DLD1 (cell line): ENCODE measurements around the gene SLC26A1.
"Not testable (repeated sequence)": the region's sequence is repeated elsewhere in the genome, so short reads cannot be mapped to it uniquely, and the experiment has no call there.

Experiments
- in situ Hi-C: cut with HindIII; loops from 2 replicates; pipeline ENCODE4 v1.10.0; 2017; ENCODE audit warnings: low sequenced_read_pairs

SLC26A1 gene

DNA sequence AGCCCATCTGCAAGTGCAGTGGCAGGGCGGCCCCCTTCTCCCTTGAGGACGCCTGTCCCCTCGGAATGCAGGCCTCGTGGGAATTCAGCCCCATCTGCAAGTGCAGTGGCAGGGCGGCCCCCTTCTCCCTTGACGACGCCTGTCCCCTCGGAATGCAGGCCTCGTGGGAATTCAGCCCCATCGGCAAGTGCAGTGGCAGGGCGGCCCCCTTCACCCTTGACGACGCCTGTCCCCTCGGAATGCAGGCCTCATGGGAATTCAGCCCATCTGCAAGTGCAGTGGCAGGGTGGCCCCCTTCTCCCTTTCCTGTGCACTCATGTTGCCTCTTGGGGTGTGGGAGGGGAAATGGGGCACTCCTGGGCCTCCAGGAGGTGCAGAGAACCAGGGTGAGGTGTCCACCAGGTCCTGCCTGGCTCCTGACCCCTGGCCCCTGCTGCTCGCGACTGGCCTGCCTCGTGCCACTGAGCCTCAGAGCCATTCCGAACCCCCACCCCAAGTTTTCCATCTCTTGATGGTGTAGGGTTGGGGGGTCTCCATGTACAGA, 6.8 kb upstream of the SLC26A1 start:
- in situ Hi-C loops = no loop called here

DNA sequence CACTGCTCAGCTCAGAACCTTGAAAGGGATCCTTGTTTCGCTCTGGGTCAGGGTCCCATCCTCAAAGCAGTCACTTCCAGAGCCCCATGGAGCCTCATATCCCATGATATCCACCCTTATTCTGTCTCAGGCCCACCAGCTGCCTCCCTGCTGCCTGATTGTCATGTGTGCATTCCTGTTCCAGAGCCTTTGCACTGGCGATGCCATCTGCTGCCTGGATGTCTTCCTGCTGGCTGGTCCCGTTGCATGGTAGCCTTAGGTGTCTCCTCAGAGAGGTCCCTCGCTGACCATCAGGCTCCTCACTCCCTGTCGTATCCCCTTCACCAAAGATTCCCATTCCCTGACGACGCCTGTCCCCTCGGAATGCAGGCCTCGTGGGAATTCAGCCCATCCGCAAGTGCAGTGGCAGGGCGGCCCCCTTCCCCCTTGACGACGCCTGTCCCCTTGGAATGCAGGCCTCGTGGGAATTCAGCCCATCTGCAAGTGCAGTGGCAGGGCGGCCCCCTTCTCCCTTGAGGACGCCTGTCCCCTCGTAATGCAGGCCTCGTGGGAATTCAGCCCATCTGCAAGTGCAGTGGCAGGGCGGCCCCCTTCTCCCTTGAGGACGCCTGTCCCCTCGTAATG, 6.1 kb upstream of the SLC26A1 start:
- in situ Hi-C loops = not testable (repeated sequence)

DNA sequence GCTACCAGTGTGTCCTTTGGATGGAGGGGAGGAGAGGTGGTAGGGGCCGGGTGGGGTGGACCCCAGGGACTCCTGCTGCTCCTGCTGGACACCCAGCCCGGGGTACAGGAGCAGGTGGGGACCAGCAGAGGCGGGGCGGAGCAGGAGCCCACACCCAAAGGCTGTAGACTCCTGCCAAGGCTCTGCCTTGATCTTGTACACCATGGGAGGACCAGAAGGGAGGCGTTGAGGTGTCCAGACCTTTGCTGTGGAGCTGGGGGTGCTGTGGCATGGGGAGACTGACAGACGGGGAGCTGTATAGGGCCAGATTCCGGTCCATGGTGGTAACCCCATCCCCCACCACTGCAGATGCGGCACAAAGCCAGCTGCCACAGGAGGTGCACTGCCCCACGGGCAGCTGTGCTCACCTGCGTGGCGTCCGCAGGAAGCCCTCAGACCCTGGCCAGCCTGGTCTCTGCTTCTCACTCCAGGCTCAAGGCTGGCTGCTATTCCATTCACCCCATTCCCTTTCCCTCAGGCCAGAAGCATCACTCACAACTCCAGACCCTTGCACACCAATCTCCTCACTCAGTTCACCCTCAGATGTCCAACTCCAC, 5.0 kb upstream of the SLC26A1 start:
- in situ Hi-C loops = no loop called here

DNA sequence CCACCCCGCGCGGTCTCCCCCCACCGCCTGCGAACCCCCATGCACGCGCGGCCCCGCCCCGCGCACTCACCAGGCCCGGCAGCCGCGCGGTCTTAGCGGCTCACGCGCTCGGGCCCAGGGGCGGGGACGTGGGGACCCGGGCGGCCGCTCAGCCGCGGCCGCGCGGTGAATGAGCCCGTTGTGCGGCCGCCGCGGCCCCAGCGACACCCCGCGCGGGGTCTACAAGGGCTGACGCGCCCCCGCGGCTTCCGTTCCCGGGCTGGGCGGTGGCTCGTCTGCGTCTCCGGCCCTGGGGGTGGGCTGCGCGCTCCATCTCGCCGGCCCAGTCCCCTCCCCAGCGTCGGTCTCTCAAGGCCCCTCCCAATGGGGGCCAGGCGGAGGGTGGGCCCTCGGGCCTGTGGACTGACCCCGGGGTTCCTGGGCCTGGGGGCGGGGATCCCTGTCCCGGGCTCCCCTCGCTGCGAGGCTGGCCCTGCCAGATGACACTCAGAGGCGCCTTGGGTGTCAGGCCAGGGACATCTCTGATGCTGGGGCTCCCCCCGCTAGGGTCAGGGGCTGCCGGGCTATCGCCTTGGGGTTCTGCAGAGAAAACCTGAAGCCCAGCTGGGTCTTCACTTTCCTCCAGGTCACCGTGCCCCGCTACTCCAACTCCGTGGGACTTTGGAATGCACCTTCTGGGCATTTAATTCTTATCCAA, 4.3 kb upstream of the SLC26A1 start:
- in situ Hi-C loops = no loop called here

DNA sequence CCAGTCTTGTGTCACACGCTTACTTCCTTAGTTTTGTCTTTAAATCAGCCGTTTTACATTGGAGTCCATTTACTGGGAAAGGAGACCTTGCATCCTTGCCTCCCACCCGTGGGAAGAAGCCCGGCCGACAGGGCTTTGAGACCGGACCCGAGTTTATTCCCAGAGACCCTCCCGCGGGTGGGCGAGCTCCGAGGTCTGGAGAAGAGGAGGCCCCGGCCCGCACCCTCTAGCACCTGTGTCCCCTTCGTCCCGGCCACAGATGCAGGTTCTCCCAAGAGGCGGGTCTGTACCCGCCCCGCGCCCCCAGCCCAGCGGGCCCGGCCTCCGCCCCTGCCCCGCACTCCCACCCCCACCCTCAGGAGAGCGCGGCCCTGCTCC, 3.8 kb upstream of the SLC26A1 start:
- in situ Hi-C loops = no loop called here

DNA sequence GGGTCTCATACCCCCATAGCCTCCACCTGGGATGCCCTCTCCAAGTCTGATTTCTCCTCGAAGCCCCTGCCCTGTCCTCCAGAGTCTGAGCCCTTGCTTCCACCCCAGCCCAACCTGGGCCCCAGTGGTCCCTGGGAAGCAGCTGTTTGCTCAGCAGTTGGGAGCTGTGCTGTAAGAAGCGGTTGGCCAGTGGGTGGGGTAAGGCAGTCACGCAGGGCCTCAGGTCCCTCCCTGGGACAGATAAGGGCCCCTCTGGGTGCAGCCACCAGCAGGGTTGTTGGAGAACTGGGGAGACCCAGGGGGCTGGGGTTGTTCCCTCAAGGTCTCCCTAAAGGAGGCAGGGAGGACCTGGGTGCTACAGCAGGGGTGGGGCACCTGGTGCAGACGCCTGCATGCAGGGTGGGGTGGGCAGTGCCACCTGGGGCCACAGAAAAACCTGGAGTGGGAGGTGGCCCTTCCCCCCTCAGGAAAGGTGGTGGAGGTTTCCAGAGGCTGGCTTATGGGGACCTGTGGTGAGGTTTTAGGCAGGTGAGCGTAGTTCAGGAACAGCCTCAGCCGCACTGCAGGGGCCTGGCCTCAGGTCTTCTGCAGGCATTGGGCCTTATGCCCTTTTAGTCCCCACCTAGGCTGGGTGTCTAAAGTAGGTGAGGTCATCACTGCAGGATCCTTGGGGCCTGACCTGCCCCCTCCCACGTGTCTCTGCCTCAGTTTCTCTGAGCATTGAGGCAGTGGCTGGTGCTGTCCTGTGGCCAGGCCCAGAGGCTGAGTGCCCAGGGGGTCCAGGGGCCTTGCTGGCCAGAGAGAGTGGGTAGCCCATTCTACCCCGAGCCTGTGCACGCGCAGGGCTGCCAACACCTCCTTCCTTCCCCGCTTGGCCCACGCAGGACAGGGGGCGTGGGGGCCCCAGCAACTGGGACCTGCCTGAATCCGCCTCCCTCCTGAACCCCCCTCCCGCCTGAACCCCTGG, 3.1 kb upstream of the SLC26A1 start:
- in situ Hi-C loops = no loop called here

DNA sequence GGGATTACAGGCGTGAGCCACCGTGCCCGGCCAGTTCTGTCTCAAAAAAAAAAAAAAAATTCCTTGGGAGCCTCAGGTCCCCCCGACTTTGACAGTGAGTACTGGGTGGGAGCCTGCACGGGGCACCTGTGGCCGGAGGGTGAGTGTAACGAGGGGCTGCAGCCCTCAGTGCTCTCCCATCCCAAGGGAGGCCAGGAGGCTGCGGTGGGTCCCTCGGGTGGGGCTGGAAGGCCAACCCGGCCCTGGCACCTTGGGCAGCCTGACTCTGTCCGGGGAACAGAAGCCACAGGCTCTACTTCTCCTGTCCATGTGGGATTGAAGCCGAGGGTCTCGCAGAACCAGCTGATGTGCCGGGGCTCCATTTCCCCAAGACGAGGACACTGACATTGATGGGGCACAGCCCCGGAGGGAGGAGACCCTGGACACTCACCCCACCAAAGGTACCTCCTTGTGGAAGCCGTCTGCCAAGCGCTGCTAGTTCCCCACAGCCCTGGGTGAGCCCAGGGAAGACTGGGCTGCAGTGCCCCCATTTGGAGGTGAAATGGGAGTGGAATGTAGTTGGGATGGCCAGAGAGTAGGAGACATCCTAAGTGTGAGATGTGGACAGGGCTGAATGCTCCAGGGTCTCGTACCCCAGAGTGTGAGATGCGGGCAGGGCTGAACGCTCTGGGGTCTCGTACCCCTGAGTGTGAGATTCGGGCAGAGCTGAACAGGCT, 2.3 kb upstream of the SLC26A1 start:
- in situ Hi-C loops = no loop called here

DNA sequence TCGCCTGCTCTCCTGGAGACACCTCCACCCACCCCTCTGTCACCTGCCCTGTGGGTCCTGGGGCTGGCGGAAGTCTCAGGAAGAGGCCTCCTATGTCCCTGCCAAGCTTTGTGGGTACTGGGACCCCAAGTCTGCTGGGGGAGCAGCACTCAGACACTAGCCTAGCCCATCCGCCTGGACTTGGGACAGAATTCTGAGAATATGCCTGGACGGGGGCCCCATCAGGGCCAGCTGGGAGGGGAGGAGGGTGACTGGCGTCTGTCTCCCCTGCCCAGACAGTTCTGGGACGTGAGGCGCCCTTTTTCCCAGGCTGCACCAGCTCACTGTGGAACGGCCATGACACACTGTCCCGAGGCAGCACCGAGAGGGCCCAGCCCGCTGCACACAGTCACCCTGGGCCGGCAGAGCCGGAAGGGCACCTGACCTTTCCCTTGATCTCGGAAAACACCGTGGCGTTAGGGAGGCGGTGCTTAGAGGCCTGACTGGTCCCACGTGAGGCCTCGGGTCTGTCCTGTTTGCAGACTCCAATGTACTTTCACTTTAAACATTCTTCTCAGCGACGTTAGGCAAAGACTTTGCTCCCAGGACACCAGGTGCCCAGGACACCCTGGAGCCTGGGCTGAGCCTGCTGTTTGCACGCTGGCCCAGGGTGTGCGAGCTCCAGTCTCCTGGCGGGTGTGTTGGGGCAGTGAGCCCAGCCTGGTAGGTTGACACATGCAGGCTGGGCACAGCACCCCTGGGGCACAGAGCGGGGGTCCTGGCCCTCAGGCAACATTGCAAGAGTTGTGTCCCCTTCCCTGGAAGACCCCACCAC, 700 bp downstream of the SLC26A1 start:
- in situ Hi-C loops = no loop called here

DNA sequence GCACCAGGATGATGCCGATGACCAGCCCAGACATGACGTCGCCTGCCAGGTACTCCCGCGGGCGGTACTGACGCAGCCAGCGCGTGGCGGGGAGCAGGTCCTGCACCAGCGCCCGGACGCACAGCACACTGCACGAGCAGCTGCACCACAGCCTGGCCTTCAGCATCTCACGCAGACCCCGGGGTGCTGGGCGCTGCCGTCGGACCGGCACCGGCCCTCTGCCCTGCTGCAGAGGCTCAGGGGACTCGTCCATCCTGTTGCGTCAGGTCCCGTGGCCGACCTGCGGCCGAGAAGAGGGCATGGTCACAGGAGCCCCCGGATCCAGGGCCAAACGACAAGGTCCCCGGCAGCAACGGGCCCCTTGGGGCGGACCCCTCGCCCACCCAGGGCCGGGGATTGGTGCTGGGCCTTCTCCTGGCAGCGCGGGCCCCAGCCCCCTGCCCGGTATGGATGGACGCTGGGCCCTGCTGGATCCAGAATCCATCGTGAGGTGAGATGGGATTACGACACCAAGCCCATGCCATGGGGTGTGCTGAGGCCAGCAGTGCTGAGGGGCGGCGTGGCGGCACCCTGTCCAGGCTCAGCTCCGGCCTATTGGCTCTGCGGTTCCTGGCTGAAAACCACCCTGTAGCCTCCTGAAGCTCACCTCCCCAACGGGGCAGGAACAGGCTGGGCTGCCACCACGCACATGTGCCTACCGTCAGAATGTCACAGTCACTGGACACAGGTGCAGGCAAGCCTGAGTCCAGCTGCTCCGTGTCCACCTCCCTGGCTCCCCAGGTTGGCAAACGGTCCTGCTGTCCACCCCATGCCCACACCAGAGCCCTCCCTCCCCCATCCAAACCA, 1.5 kb downstream of the SLC26A1 start:
- in situ Hi-C loops = no loop called here

DNA sequence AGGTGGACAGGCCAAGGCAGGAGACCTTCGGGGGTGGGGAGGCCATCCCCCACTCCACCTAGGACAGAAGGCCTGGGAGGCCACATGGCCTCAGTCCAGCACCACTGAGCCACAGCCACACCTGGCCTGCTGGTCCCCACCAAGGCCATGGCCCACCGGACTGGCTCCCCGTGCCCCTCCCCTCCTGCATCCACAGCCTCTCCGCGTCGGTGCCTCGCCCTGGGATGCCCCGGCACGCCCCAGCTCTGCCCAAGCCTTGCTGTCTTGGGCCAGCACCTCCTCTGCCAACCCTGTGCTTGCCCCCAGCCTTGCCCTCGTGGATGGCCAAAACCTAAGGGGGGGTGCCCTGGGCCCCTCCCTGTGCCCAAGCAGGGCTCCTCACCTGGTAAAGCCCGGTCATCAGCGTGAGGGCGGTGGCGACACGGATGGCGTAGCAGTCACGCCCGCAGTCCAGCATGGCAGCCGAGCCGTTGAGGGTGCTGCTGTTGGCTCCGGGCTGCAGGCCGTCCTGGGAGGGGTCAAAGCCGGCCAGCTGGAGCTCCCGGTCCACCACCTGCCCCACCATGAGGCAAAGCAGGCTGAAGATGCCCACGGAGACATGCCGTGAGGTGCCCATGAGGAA, 2.3 kb downstream of the SLC26A1 start:
- in situ Hi-C loops = no loop called here

DNA sequence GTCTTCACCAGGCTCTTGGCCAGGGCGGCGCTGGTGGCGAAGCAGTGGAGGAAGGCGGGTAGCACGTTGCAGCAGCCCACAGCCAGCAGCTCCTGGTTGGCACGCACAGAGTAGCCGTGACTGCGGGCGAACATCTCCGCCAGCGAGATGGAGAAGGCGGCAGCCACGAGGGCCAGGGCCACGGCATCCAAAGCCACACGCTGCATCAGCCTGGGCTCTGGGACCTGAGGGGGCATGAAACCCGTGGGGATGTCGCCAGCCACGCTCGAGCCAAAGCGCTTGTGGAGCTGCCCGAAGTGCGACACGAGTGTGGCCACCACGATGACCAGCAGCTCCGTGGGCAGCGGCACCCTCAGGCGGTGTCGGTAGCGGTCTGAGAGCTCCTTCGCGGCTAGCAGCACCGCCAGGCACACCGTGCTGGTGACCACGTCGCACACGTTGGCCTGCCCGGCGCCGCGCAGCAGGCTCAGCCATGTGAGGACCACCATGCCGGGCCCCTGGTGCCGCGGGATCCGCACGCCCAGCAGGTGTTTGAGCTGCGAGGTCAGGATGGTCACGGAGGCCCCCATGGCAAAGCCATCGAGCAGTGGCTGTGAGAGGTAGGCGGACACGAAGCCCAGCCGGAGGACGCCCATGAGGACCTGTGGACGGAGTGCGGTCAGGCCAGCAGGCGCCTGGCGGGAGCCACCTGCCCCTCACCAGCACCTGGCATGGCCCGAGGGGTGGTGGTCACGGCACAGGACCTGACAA, 3.3 kb downstream of the SLC26A1 start:
- in situ Hi-C loops = no loop called here

DNA sequence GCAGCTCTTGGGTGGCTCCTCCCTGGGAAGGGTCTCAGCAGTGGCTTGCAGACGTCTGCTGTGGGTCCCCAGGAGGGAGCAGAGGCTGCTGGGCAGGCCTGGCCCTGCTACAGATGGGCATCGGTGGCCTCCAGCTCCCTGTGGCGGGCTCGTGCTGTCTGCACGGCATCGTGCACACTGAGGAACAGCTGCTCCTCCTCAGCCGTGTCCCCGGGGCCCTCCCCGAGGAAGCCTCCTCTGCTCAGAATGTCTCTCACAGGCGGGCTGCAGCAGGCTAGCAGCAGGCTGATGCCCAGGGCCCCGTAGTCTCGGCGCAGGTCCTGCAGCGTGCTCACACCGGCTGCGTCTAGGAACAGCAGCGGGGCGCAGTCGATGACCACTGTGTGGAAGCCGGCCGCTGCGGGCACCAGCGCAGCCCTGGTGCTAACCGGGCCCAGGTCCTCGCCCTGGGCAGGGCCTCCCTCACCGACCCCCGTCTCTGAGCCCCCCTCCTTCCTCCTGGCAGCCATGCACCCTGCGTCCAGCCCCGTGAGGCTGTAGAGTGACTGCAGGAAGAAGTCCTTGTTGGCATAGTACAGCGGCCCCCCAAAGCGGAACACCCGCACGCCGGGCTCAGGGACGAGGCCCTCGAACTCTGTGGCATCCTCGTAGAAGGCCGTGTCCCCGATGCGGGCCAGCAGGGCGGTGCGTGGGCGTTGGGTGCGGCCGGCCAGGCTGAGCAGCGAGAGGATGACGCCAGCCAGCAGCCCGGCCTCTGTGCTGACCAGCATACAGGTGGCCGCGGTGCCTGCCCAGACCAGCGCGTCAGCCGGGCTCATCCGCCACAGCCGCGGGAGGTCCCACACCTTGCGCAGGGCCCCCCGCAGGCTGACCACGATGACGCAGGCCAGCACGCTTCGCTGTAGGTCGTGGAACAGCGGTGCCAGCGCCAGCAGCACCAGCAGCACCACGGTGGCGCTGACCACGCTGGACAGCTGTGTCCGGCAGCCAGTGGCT, 4.2 kb downstream of the SLC26A1 start:
- in situ Hi-C loops = no loop called here

DNA sequence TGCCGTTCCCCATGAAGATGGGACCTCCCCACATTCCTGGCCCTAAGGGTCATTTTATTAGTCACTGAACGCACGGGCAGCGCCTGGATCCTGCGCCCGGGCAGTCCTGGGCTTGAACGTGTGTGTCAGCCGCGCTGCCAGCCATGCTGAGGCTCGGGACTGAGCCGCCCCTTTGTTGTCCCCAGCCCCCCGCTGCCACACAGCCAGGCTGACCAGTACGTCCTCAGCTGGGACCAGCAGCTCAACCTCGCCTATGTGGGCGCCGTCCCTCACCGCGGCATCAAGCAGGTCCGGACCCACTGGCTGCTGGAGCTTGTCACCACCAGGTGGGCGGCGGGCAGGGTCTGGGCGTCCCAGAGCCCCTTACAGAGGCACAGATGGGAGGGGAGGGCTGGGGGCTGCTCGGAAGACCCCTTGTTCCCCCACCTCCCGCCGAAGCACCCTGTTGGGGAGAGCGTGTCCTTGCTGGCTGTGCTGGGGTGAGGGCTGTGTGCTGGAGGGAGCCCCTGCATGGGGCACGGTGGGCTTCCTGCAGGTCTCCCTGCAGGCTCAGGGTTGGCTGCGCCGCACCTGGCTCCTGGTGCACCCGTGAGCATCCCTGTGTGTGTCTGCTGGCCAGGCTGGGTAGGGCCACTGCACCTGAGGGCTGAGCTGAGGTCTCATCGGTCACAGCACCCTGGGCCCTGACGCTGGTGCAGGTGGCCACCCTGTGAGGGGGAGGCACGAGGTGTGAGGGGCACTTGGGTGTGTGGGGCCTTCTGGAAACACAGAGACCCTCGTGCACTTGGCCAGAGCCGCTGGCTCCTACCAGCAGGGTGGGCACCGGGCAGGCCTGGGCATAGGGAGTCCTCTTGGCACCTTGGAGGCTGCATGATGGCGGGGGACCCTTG, 5.3 kb downstream of the SLC26A1 start:
- in situ Hi-C loops = no loop called here

DNA sequence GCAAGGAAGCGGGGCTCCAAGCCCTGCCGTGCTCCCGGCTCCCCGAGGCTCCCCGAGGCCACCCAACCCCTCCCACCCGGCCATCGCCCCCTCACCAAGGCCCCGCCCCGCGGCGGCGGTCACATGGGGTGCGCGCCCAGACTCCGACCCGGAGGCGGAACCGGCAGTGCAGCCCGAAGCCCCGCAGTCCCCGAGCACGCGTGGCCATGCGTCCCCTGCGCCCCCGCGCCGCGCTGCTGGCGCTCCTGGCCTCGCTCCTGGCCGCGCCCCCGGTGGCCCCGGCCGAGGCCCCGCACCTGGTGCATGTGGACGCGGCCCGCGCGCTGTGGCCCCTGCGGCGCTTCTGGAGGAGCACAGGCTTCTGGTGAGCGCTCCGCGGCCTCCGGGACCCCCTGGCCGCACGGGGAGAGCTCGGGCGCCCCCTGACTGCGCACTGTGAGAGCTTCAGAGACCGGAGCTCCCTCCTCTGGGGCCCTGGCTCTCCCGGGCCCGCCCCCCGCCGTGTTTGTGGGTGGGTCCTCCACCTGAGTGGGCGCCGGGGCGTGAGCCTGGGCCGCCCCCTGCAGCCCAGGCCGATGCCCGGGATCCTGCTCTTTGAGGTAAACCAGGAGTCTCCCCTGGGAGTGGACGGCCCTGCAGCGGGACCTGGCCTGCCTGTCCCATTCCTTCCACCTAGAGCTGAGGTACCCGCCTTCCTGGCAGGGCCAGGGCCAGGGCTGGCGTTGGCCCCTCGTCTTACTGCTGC, 6.2 kb downstream of the SLC26A1 start, which contains the start of gene IDUA:
Gene IDUA (plus strand): TSS at position 166 of the 745 bp plus-strand sequence. CDS start 41 bp downstream, at position 207.
- in situ Hi-C loops = no loop called here
